ENCODE data around the gene PSMG4.

The PSMG4 gene

DNA sequence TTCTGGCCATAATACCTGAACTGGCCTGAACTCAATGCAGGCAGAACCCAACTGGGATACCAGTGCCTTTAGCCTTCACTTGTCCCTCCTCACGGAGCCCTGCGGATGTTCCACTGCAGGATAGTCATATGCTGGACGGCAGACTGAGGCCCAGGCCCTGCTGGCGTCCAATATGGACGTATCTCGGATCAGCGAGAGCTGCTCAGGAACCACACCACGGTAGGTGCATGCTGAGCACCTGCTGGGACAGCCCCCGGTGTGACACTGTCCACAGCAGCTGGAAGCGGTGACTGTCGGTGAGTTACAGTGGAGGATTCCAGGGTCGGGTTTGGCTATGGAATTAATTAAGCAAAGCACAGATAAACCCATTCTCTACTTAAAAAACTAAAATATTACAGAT is 48.7 kb downstream of the PSMG4 start (continued):
- no peak for TF ChIP-seq ZNF629 (tag by site-specific recombination; IDR thresholded peaks at IDR 0.05)
- no peak for TF ChIP-seq ZNF132 (tag by site-specific recombination; IDR thresholded peaks at IDR 0.05; ENCODE audit: borderline replicate concordance)
- TF ChIP-seq ZFHX2 (tag by site-specific recombination; conservative IDR thresholded peaks at IDR 0.05) = no peak
- TF ChIP-seq, protein P1, sequence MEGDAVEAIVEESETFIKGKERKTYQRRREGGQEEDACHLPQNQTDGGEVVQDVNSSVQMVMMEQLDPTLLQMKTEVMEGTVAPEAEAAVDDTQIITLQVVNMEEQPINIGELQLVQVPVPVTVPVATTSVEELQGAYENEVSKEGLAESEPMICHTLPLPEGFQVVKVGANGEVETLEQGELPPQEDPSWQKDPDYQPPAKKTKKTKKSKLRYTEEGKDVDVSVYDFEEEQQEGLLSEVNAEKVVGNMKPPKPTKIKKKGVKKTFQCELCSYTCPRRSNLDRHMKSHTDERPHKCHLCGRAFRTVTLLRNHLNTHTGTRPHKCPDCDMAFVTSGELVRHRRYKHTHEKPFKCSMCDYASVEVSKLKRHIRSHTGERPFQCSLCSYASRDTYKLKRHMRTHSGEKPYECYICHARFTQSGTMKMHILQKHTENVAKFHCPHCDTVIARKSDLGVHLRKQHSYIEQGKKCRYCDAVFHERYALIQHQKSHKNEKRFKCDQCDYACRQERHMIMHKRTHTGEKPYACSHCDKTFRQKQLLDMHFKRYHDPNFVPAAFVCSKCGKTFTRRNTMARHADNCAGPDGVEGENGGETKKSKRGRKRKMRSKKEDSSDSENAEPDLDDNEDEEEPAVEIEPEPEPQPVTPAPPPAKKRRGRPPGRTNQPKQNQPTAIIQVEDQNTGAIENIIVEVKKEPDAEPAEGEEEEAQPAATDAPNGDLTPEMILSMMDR (tag by site-specific recombination; IDR thresholded peaks at IDR 0.05) = no peak
- TF ChIP-seq, protein P2, sequence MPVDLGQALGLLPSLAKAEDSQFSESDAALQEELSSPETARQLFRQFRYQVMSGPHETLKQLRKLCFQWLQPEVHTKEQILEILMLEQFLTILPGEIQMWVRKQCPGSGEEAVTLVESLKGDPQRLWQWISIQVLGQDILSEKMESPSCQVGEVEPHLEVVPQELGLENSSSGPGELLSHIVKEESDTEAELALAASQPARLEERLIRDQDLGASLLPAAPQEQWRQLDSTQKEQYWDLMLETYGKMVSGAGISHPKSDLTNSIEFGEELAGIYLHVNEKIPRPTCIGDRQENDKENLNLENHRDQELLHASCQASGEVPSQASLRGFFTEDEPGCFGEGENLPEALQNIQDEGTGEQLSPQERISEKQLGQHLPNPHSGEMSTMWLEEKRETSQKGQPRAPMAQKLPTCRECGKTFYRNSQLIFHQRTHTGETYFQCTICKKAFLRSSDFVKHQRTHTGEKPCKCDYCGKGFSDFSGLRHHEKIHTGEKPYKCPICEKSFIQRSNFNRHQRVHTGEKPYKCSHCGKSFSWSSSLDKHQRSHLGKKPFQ (tag by site-specific recombination; IDR thresholded peaks at IDR 0.05) = no peak
- no peak for TF ChIP-seq GLIS1 (tag by site-specific recombination; IDR thresholded peaks at IDR 0.05)
- no peak for TF ChIP-seq ZNF623 (tag by site-specific recombination; IDR thresholded peaks at IDR 0.05)
- no peak for TF ChIP-seq ZNF549 (tag by site-specific recombination; IDR thresholded peaks at IDR 0.05)
- no peak for TF ChIP-seq SP7 (tag by site-specific recombination; IDR thresholded peaks at IDR 0.05)
- TF ChIP-seq ZNF48 (tag by site-specific recombination; IDR thresholded peaks at IDR 0.05) = no peak

DNA sequence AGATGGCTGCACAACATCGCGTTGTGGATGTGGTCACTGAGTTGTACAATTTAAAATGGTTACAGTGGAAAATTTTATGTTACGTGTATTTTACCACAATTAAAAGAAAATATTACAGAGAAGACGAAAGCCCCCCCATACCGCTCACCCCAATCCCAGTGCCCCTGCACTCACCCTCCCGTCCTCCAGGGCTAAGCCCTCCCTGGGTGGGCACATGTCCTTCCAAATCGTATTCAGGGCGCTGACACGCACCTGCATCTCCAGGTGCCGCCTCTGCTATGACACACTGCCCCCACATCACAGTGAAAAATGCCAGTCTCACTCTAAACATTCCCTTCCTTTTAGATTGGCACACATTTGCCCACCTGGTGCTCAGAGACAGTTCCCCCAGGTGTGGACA is 49.4 kb downstream of the PSMG4 start:
- Histone ChIP-seq H3K36me3 (ENCODE audit: control insufficient read depth in 2 of 2, insufficient read depth in 1 of 2, low read length in 2 of 2) (peaks cover 0 to 9% of the 10 kb centered on the region in 2 experiments; a peak in 1 of 3 replicates), H3K27ac (ENCODE audit: extremely low read depth, low read depth, low read length) (no peak overlapping the region), H3K9me3 (ENCODE audit: control insufficient read depth, insufficient read depth, low read depth, low read length) (no peaks in the 10 kb centered on the region; the same call in 1 of the 2 replicates), H3K4me1 (ENCODE audit: control insufficient read depth, insufficient read depth, low read length) (no peaks in the 10 kb centered on the region), H3K4me3 (ENCODE audit: low read depth, low read length) (no peak overlapping the region)
- TF ChIP-seq, protein P3, sequence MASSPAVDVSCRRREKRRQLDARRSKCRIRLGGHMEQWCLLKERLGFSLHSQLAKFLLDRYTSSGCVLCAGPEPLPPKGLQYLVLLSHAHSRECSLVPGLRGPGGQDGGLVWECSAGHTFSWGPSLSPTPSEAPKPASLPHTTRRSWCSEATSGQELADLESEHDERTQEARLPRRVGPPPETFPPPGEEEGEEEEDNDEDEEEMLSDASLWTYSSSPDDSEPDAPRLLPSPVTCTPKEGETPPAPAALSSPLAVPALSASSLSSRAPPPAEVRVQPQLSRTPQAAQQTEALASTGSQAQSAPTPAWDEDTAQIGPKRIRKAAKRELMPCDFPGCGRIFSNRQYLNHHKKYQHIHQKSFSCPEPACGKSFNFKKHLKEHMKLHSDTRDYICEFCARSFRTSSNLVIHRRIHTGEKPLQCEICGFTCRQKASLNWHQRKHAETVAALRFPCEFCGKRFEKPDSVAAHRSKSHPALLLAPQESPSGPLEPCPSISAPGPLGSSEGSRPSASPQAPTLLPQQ (tag by site-specific recombination; IDR thresholded peaks at IDR 0.05) = no peak
- TF ChIP-seq, protein P4, sequence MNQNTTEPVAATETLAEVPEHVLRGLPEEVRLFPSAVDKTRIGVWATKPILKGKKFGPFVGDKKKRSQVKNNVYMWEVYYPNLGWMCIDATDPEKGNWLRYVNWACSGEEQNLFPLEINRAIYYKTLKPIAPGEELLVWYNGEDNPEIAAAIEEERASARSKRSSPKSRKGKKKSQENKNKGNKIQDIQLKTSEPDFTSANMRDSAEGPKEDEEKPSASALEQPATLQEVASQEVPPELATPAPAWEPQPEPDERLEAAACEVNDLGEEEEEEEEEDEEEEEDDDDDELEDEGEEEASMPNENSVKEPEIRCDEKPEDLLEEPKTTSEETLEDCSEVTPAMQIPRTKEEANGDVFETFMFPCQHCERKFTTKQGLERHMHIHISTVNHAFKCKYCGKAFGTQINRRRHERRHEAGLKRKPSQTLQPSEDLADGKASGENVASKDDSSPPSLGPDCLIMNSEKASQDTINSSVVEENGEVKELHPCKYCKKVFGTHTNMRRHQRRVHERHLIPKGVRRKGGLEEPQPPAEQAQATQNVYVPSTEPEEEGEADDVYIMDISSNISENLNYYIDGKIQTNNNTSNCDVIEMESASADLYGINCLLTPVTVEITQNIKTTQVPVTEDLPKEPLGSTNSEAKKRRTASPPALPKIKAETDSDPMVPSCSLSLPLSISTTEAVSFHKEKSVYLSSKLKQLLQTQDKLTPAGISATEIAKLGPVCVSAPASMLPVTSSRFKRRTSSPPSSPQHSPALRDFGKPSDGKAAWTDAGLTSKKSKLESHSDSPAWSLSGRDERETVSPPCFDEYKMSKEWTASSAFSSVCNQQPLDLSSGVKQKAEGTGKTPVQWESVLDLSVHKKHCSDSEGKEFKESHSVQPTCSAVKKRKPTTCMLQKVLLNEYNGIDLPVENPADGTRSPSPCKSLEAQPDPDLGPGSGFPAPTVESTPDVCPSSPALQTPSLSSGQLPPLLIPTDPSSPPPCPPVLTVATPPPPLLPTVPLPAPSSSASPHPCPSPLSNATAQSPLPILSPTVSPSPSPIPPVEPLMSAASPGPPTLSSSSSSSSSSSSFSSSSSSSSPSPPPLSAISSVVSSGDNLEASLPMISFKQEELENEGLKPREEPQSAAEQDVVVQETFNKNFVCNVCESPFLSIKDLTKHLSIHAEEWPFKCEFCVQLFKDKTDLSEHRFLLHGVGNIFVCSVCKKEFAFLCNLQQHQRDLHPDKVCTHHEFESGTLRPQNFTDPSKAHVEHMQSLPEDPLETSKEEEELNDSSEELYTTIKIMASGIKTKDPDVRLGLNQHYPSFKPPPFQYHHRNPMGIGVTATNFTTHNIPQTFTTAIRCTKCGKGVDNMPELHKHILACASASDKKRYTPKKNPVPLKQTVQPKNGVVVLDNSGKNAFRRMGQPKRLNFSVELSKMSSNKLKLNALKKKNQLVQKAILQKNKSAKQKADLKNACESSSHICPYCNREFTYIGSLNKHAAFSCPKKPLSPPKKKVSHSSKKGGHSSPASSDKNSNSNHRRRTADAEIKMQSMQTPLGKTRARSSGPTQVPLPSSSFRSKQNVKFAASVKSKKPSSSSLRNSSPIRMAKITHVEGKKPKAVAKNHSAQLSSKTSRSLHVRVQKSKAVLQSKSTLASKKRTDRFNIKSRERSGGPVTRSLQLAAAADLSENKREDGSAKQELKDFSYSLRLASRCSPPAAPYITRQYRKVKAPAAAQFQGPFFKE (tag by site-specific recombination; IDR thresholded peaks at IDR 0.05; ENCODE audit: borderline replicate concordance) = no peak
- TF ChIP-seq ZNF24 (tag by site-specific recombination; IDR thresholded peaks at IDR 0.05) (no peak), SETDB1 (IDR thresholded peaks at IDR 0.05; ENCODE audit: insufficient read length, low read length) (no peak), ZNF23 (tag by site-specific recombination; IDR thresholded peaks at IDR 0.05; ENCODE audit: borderline replicate concordance) (no peak), ZNF670 (tag by site-specific recombination; IDR thresholded peaks at IDR 0.05; ENCODE audit: low read depth) (no peak), ZNF830 (tag by site-specific recombination; IDR thresholded peaks at IDR 0.05; ENCODE audit: low read depth) (no peak), ZBTB7A (tag by site-specific recombination; IDR thresholded peaks at IDR 0.05; ENCODE audit: low read depth) (no peak), ZNF112 (tag by site-specific recombination; IDR thresholded peaks at IDR 0.05) (no peak), ZNF266 (tag by site-specific recombination; IDR thresholded peaks at IDR 0.05; ENCODE audit: low read depth) (no peak)
- TF ChIP-seq, protein P5, sequence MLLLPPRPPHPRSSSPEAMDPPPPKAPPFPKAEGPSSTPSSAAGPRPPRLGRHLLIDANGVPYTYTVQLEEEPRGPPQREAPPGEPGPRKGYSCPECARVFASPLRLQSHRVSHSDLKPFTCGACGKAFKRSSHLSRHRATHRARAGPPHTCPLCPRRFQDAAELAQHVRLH (tag by site-specific recombination; IDR thresholded peaks at IDR 0.05) = no peak
- CTCF ChIA-PET = no interaction called here
- POLR2A ChIA-PET = no interaction called here

All from HEK293 (cell line).